Peyer's patch (tissue), 4 donors: ENCODE measurements around the gene RPS3. TPM values are rescaled to one million over a fixed set of nuclear protein-coding genes. Genes with fewer than 3 reads are reported as not detected.

Experiments used
- DNase-seq, 3 donors: peaks; one replicate each; pipeline ENCODE4 v3.0.0-alpha.2; 2017 to 2019
- H3K27ac ChIP-seq, 4 donors: fragments of 200-600 bp; sonication (generic); one replicate each; pipeline ENCODE4 v1.5.1; 2016 to 2019
- H3K27me3 ChIP-seq, 2 donors: fragments of 200-600 bp; sonication (generic); one replicate each; pipeline ENCODE4 v1.5.1; 2019
- H3K36me3 ChIP-seq, 3 donors: fragments of 200-600 bp; sonication (generic); one replicate each; pipeline ENCODE4 v1.5.1; 2016 to 2019
- H3K4me1 ChIP-seq, 4 donors: fragments of 200-600 bp; sonication (generic); one replicate each; pipeline ENCODE4 v1.5.1; 2016 to 2019
- H3K4me3 ChIP-seq, 4 donors: fragments of 200-600 bp; sonication (generic); 1 replicate in 3 of 4; 2 replicates in 1 of 4; pipeline ENCODE4 v1.5.1; 2016 to 2019; ENCODE audit warnings: mild to moderate bottlenecking in 1 of 4
- H3K9me3 ChIP-seq, 4 donors: fragments of 200-600 bp; sonication (generic); one replicate each; pipeline ENCODE4 v1.5.1; 2016 to 2019; ENCODE audit warnings: mild to moderate bottlenecking in 1 of 4
- POLR2A ChIP-seq, 2 donors: fragments of 450-650 bp; IDR thresholded peaks; one replicate each; pipeline ENCODE4 v1.5.1; 2017; ENCODE audit warnings: antibody characterized with exemption in 2 of 2, mild to moderate bottlenecking in 2 of 2, moderate library complexity in 2 of 2
- small RNA-seq, 2 donors: library from RNA; depleted of rRNA; stranded (forward); fragments of <200 nt; gene quantifications; one replicate each; pipeline ENCODE3, GENCODE V24; 2016
- total RNA-seq, 4 donors: library from RNA; depleted of rRNA; stranded (reverse); fragments of >200 nt; gene quantifications; one replicate each; pipeline ENCODE4 v1.1.0, GENCODE V29; 2016
- TF ChIP-seq, protein P1 (sequence below), 6 experiments: fragments of 450-650 bp in 4 of 6; fragments of 200-600 bp in 2 of 6; sonication (generic) in 1 of 6; IDR thresholded peaks; one replicate each; pipeline ENCODE4 v1.5.1; 2017 to 2019; ENCODE audit warnings: antibody characterized with exemption in 6 of 6, mild to moderate bottlenecking in 3 of 6, moderate library complexity in 1 of 6

Gene RPS3
- total RNA-seq, 4 donors from 2014 or later: 505 to 1,121 (median 614) TPM

DNA sequence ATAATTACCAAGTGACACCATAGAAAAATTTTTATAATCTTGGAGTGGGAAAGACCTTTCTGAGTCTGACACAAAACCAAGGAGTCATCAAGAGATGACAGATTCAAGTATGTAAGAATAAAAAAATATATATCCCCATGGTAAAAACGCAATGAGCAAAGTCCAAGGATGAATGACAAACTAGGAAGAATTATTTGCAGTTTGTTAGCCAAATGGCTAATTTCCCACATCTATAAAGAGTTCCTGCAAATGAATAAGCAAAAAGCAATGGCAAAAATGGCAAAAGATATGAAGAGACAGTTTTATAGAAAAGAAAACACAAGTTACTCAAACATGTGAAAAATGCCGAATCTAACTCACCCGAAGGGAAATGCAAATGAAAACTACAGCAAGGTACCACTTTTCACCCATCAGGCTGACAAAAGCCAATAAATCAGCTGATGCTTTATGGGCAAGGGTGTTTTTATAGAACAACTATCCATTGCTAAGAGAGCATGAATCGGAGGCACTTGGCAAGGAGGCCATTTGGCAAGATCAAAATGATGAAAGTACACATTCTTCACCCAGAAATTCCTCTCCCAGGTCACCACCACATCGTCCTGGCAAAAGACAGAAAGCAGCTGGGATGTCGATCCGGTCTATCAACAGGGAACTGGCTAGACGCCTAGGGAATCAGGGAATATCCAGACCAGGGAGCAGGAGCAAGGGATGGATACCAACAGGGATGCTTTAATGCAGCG, 54.8 kb downstream of the RPS3 start:
- no peak overlapping the region for H3K27ac ChIP-seq
- no peaks in the 10 kb centered on the region for H3K4me1 ChIP-seq
- H3K9me3 ChIP-seq: no peaks in the 10 kb centered on the region
- no peak for DNase-seq
- TF ChIP-seq POLR2A (IDR thresholded peaks at IDR 0.05): no peak
- TF ChIP-seq, protein P1, sequence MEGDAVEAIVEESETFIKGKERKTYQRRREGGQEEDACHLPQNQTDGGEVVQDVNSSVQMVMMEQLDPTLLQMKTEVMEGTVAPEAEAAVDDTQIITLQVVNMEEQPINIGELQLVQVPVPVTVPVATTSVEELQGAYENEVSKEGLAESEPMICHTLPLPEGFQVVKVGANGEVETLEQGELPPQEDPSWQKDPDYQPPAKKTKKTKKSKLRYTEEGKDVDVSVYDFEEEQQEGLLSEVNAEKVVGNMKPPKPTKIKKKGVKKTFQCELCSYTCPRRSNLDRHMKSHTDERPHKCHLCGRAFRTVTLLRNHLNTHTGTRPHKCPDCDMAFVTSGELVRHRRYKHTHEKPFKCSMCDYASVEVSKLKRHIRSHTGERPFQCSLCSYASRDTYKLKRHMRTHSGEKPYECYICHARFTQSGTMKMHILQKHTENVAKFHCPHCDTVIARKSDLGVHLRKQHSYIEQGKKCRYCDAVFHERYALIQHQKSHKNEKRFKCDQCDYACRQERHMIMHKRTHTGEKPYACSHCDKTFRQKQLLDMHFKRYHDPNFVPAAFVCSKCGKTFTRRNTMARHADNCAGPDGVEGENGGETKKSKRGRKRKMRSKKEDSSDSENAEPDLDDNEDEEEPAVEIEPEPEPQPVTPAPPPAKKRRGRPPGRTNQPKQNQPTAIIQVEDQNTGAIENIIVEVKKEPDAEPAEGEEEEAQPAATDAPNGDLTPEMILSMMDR (IDR thresholded peaks at IDR 0.05): no peak
- H3K36me3 ChIP-seq: no peaks in the 10 kb centered on the region
- H3K4me3 ChIP-seq: no peak overlapping the region
- no peaks in the 10 kb centered on the region for H3K27me3 ChIP-seq

DNA sequence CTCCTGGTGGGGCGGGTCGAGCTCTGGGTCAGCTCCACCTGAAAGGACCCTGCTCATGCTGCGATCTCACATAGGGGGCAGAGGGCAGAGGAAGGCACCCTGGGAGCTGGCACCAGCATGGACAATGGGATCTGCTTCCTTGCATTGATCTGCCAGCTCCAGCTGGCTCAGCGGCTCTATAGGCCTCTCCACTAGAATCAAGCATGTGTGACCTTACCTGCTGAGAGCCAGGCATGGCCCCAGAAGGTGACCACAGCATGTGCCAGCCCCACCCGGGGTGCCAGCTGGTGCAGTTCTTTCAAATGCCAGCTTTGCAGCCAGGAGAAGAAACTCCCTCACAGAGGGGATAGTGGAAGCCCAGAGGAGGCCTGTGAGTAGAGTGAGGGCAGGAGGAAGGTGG, 55.7 kb downstream of the RPS3 start:
- no peaks in the 10 kb centered on the region for H3K36me3 ChIP-seq
- H3K27me3 ChIP-seq: no peaks in the 10 kb centered on the region
- DNase-seq: no peak
- no peaks in the 10 kb centered on the region for H3K4me1 ChIP-seq
- TF ChIP-seq, protein P1 (IDR thresholded peaks at IDR 0.05): no peak
- no peak for TF ChIP-seq POLR2A (IDR thresholded peaks at IDR 0.05)
- H3K27ac ChIP-seq: no peak overlapping the region
- no peaks in the 10 kb centered on the region for H3K9me3 ChIP-seq
- no peak overlapping the region for H3K4me3 ChIP-seq

Small RNA genes lying within 50 kb of the gene (small RNA-seq; reads per million reads assigned to genes)
- gene SNORD15A: 0 reads per million in 2 donors
- gene SNORD15B: 98.3 to 161 reads per million in 2 donors

Other genes with a start within 250 kb of the RPS3 start
- 100 to 1,000 TPM in 3 of 4 donors, 10 to 100 TPM in 1; 44.6 to 297 (median 208) TPM for gene SLCO2B1, start 248.4 kb upstream of the RPS3 start, total RNA-seq
- gene TPBGL, start 158.7 kb upstream of the RPS3 start, total RNA-seq: under 1 TPM in 1 of 4 donors, not detected in 3; 0.35 TPM
- gene ARRB1, start 47.9 kb upstream of the RPS3 start, total RNA-seq: 100 to 1,000 TPM in 2 of 4 donors, 10 to 100 TPM in 2; 45.4 to 136 (median 90.6) TPM
- 1 to 10 TPM in 1 of 4 donors, not detected in 3; 1.6 TPM for gene KLHL35, start 33.7 kb downstream of the RPS3 start, total RNA-seq
- gene GDPD5, start 126.4 kb downstream of the RPS3 start, total RNA-seq: 10 to 100 TPM in 3 of 4 donors, 1 to 10 TPM in 1; 2.5 to 48.9 (median 22.2) TPM
- 10 to 100 TPM; 35.4 to 50.9 (median 43.4) TPM for gene SERPINH1, start 162.7 kb downstream of the RPS3 start, total RNA-seq